GM13977 (cell line): ENCODE data around the gene FPR3.

ENCODE experiments used
- DNase-seq: peaks from one replicate; pipeline ENCODE4 v3.0.0; 2012; ENCODE audit warnings: low spot score
- in situ Hi-C: fragments of 300-500 bp; cut with MboI; formaldehyde crosslinking; loops from one replicate; pipeline ENCODE4 v1.12.0; 2022; ENCODE audit warnings: low sequenced_read_pairs, low pct_unique_long_range_greater_than_20kb, mixed read lengths, inconsistent platforms; ENCODE audit not compliant: unreplicated experiment
- TF ChIP-seq, protein P1 (sequence below): IDR thresholded peaks from 2 replicates; pipeline ENCODE4 v1.5.1; 2012; ENCODE audit warnings: mild to moderate bottlenecking, control low read depth; ENCODE audit not compliant: insufficient read depth; ENCODE audit errors: extremely low read depth, missing control alignments

FPR3 gene, protein sequence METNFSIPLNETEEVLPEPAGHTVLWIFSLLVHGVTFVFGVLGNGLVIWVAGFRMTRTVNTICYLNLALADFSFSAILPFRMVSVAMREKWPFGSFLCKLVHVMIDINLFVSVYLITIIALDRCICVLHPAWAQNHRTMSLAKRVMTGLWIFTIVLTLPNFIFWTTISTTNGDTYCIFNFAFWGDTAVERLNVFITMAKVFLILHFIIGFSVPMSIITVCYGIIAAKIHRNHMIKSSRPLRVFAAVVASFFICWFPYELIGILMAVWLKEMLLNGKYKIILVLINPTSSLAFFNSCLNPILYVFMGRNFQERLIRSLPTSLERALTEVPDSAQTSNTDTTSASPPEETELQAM

DNA sequence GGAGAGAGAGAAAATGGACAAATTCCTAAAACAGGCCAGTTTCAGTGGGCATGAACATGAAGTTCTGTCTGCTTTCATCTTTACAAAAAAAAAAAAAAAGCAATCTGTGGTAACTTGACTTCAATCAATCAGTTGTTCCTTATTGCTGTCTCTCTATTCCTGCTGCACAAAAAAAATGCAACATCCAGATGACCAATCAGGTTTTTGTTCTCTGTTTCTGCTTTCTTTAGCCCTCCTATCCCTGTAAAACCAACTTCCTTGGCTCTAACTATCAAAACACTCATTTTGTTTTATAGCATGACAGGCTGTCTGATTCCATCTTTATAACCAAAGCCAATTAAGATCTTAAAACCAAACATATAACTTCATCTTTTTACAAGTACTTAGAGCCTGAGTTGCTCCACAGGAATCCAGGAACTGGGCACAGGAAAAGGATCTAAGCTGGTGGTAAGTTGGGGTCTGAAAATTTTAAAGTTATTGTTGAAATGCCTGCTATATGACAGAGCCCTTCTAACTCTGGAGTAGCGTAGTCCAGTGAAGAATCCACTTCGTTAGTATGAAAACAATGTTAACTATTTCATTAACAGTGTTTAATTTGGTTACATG, at the start of gene FPR3:
Gene FPR3 (plus strand): TSS at position 273 of the 606 bp plus-strand sequence. CDS start 28,592 bp downstream, outside the sequence.
- no peak for DNase-seq
- TF ChIP-seq, protein P1, sequence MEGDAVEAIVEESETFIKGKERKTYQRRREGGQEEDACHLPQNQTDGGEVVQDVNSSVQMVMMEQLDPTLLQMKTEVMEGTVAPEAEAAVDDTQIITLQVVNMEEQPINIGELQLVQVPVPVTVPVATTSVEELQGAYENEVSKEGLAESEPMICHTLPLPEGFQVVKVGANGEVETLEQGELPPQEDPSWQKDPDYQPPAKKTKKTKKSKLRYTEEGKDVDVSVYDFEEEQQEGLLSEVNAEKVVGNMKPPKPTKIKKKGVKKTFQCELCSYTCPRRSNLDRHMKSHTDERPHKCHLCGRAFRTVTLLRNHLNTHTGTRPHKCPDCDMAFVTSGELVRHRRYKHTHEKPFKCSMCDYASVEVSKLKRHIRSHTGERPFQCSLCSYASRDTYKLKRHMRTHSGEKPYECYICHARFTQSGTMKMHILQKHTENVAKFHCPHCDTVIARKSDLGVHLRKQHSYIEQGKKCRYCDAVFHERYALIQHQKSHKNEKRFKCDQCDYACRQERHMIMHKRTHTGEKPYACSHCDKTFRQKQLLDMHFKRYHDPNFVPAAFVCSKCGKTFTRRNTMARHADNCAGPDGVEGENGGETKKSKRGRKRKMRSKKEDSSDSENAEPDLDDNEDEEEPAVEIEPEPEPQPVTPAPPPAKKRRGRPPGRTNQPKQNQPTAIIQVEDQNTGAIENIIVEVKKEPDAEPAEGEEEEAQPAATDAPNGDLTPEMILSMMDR = no peak
- in situ Hi-C loops = no loop called here

- no peak for DNase-seq
- TF ChIP-seq, protein P1 = no peak
- in situ Hi-C loops = no loop called here
Observed at GRCh38 chr19:51746731-51747130, 48.2 kb upstream of the FPR3 start.

- in situ Hi-C loops = no loop called here
- TF ChIP-seq, protein P1 = no peak
- no peak for DNase-seq
Observed at GRCh38 chr19:51749979-51750378, 45.0 kb upstream of the FPR3 start.

DNA sequence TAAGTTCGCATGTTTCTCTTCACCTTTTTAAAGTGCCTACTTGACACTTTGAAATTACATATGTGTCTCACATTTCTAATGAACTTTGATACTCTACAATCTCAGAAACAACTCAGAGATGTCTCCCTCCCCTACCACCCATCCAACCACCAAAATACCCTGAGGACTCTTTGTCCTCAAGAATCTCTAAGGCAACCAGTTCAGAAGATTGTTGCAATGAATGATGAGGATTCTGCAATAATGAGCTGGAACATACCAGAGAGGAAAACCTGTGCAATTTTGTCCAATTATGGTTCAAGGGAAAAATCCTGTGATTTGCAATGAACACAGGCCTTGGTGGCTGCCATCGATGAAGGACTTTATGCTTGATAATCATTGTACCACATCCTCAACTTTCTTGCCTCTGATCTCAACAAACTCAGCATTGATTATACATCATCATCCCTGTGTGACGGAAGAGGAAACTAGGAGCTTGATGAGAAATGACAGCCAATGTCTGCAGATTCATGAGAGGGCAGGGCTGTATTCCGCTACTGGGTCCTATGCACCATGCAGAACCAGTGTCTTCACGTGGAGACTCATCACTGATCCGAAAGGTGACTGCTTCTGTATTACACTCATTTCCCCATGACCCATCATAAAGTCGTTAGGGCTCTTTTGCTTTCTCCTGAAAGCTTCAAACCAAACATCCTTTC, 44.4 kb upstream of the FPR3 start:
- in situ Hi-C loops = no loop called here
- DNase-seq = no peak
- TF ChIP-seq, protein P1 = no peak

DNA sequence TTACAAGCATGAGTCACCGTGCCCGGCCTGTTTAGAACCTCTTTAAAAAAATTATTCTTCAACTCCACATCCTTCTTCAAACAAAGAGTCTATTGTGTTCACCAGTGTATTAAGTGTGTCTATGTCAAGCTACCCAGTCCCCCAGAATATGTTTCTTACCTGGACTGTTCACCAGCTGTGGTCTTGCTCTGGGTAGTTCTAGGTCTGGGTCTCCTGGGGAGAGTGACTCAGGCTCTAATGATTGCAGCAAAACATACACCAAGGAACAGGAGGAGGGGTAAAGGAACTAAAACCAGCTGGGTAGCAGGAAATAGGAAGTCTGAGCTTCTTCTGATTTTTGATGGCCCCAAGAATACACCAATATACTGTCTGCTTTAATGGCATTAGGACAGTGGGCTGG, 43.3 kb upstream of the FPR3 start, which contains the start of gene FPR1:
Gene FPR1 (minus strand): TSS at position 224 of the 400 bp plus-strand sequence. CDS start 4,884 bp downstream, outside the sequence.
- no peak for DNase-seq
- TF ChIP-seq, protein P1 = no peak
- in situ Hi-C loops = no loop called here

GRCh38 chr19:51754109-51754508, 40.8 kb upstream of the FPR3 start:
- no peak for DNase-seq
- TF ChIP-seq, protein P1 = no peak

More at GRCh38 chr19:51754109-51754508, 40.8 kb upstream of the FPR3 start:
- in situ Hi-C loops = no loop called here
